Measurements from ENCODE around the gene GRPEL2.

Gene GRPEL2

DNA sequence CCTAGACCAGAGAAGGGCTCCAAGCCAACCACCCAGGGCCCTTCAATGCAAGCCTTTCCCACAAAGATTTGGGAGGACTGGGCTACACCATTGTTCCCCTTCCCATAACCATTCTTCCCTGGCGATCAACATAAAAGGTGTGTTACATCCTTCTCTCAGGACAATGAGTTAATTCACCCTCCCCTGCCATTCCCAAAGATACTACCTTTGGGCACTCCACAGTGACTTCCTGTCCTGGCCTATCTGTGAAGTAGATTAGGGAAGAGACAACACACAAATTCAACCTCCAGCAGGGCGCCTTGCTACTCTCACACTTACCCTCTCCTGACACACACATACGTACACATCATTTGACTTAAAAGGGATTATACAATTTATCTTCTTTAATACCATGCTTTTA is 57.0 kb downstream of the GRPEL2 start:
- no peak for DNase-seq
